Liver (tissue), 3 donors: ENCODE data around the gene ERC2.

Experiments used
- CTCF ChIP-seq: fragments of 150-350 bp; IDR thresholded peaks from 2 replicates; pipeline ENCODE4 v1.5.1; 2017; ENCODE audit warnings: improper control_type of control experiment, low read depth, low read length; ENCODE audit not compliant: missing input control
- EGR1 ChIP-seq, 2 donors: IDR thresholded peaks; 2 replicates each; pipeline ENCODE4 v1.6.1; 2016 to 2018; ENCODE audit warnings: antibody characterized with exemption in 2 of 2, low read depth in 2 of 2
- GABPA ChIP-seq, 2 donors: IDR thresholded peaks in 1 of 2; conservative IDR thresholded peaks in 1 of 2; 2 replicates each; pipeline ENCODE4 v1.6.1; 2016; ENCODE audit warnings: antibody characterized with exemption in 2 of 2, mild to moderate bottlenecking in 1 of 2, moderate library complexity in 1 of 2
- HNF4G ChIP-seq: IDR thresholded peaks from 2 replicates; pipeline ENCODE4 v1.6.1; 2016; ENCODE audit warnings: antibody characterized with exemption
- JUND ChIP-seq, 2 donors: IDR thresholded peaks; 2 replicates each; pipeline ENCODE4 v1.6.1; 2016; ENCODE audit warnings: antibody characterized with exemption in 2 of 2
- MAX ChIP-seq: IDR thresholded peaks from 2 replicates; pipeline ENCODE4 v1.6.1; 2016; ENCODE audit warnings: antibody characterized with exemption
- NR2F2 ChIP-seq: IDR thresholded peaks from 2 replicates; pipeline ENCODE4 v1.6.1; 2016; ENCODE audit warnings: antibody characterized with exemption
- RAD21 ChIP-seq, 2 donors: IDR thresholded peaks; 2 replicates each; pipeline ENCODE4 v1.6.1; 2016; ENCODE audit warnings: antibody characterized with exemption in 2 of 2, mild to moderate bottlenecking in 2 of 2
- RXRA ChIP-seq, 2 donors: IDR thresholded peaks; 2 replicates each; pipeline ENCODE4 v1.6.1; 2017 to 2018; ENCODE audit warnings: antibody characterized with exemption in 2 of 2, mild to moderate bottlenecking in 1 of 2
- SP1 ChIP-seq: IDR thresholded peaks from 2 replicates; pipeline ENCODE4 v1.6.1; 2018; ENCODE audit warnings: antibody characterized with exemption, mild to moderate bottlenecking
- TAF1 ChIP-seq: conservative IDR thresholded peaks from 2 replicates; pipeline ENCODE4 v1.6.1; 2016; ENCODE audit warnings: antibody characterized with exemption, mild to moderate bottlenecking
- ZBTB33 ChIP-seq: IDR thresholded peaks from 2 replicates; pipeline ENCODE4 v1.6.1; 2016; ENCODE audit warnings: antibody characterized with exemption
- TF ChIP-seq, protein P1 (sequence below): IDR thresholded peaks from 2 replicates; pipeline ENCODE4 v1.6.1; 2016; ENCODE audit warnings: antibody characterized with exemption, mild to moderate bottlenecking
- TF ChIP-seq, protein P2 (sequence below): IDR thresholded peaks from 2 replicates; pipeline ENCODE4 v1.6.1; 2016; ENCODE audit warnings: antibody characterized with exemption
- donor health status: healthy.
- donor health status: healthy.

GRCh38 chr3:55774856-55775255 is 693.4 kb downstream of the ERC2 start:
- TF ChIP-seq HNF4G: no peak
- no peak for TF ChIP-seq CTCF
- TF ChIP-seq TAF1: no peak
- no peak for TF ChIP-seq MAX
- no peak for TF ChIP-seq RAD21 (IDR thresholded peaks at IDR 0.05)
- TF ChIP-seq, protein P1, sequence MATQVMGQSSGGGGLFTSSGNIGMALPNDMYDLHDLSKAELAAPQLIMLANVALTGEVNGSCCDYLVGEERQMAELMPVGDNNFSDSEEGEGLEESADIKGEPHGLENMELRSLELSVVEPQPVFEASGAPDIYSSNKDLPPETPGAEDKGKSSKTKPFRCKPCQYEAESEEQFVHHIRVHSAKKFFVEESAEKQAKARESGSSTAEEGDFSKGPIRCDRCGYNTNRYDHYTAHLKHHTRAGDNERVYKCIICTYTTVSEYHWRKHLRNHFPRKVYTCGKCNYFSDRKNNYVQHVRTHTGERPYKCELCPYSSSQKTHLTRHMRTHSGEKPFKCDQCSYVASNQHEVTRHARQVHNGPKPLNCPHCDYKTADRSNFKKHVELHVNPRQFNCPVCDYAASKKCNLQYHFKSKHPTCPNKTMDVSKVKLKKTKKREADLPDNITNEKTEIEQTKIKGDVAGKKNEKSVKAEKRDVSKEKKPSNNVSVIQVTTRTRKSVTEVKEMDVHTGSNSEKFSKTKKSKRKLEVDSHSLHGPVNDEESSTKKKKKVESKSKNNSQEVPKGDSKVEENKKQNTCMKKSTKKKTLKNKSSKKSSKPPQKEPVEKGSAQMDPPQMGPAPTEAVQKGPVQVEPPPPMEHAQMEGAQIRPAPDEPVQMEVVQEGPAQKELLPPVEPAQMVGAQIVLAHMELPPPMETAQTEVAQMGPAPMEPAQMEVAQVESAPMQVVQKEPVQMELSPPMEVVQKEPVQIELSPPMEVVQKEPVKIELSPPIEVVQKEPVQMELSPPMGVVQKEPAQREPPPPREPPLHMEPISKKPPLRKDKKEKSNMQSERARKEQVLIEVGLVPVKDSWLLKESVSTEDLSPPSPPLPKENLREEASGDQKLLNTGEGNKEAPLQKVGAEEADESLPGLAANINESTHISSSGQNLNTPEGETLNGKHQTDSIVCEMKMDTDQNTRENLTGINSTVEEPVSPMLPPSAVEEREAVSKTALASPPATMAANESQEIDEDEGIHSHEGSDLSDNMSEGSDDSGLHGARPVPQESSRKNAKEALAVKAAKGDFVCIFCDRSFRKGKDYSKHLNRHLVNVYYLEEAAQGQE: no peak
- no peak for TF ChIP-seq GABPA (IDR thresholded peaks at IDR 0.05 in 1 of 2, conservative IDR thresholded peaks at IDR 0.05 in 1 of 2)
- TF ChIP-seq JUND (IDR thresholded peaks at IDR 0.05): no peak
- no peak for TF ChIP-seq NR2F2
- TF ChIP-seq, protein P2, sequence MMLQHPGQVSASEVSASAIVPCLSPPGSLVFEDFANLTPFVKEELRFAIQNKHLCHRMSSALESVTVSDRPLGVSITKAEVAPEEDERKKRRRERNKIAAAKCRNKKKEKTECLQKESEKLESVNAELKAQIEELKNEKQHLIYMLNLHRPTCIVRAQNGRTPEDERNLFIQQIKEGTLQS: no peak
- no peak for TF ChIP-seq EGR1 (IDR thresholded peaks at IDR 0.05; ENCODE audit: low read depth in 2 of 2)
- TF ChIP-seq RXRA (IDR thresholded peaks at IDR 0.05): no peak
- TF ChIP-seq SP1: no peak
- no peak for TF ChIP-seq ZBTB33
